Measurements from ENCODE around the gene VANGL1.

Gene VANGL1

DNA sequence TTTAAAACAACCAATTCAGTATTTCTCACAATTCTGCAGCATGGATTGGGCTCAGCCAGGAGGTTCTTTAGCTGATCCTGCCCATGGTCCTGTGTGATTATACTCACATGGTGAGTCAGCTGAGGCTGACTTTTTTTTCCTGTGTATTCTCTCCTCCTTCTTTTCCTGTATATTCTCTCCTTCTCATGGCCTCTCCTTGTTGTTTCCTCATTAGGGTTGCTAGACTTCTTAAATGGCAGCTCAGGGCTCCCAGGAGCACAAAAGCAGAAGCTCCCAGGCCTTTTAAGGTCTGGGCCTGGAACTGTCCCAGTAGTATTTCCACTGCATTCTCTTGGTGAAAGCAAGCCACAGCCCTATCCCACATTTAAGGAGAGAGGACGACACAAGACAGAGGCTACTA is 26.8 kb downstream of the VANGL1 start:
- no peak for DNase-seq (ENCODE audit: low read depth, low spot score)

DNA sequence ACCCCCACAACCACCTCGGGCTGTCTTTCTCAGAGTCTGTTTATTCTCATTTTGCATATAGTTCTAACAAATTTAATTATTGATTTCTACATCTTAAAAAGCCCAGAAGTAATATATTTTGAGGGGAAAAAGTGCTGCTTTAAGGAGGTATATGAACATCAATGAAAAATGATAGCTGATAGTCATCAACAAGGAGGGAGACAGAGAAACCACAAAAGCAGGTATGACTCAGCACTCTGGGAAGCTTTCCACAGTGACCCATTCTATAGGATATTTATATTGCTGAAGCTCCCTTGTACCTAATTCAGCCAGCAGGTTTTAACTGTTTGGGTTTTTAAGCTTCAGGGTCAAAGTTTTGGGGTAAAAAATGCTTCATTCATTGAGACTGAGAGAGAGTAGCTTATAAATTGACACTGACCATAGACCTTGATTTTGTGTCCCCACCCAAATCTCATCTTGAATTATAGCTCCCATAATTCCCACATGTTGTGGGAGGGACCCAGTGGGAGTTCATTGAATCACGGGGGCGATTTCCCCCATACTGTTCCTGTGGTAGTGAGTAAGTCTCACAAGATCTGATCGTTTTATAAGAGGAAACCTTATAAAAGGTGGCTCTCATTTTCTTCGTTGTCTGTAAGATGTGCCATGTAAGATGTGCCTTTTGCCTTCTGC is 27.4 kb downstream of the VANGL1 start:
- DNase-seq (ENCODE audit: low read depth, low spot score), result no peak

DNA sequence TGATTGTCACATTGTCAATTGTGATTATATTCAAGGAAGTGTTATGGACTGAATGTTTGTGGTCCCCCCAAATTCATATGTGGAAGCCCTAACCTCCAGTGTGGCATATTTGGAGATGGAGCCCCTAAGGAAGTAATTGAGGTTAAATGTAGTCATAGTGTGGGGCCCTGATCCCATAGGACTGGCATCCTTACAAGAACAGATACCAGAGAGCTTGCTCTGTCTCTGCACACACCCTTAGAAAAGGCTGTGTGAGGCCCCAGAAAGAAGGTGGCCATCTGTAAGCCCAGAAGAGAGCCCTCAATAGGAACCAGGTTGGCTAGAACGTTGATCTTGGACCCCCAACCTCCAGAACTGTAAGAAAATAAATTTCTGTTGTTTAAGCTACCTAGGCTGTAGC is 28.1 kb downstream of the VANGL1 start:
- no peak for DNase-seq (ENCODE audit: low read depth, low spot score)

GRCh38 chr1:115670476-115671175 is 28.9 kb downstream of the VANGL1 start:
- DNase-seq (ENCODE audit: low read depth, low spot score), result no peak

- DNase-seq (ENCODE audit: low read depth, low spot score), result no peak
Observed at GRCh38 chr1:115671176-115671934, 29.6 kb downstream of the VANGL1 start.

- no peak for DNase-seq (ENCODE audit: low read depth, low spot score)
Observed at GRCh38 chr1:115672224-115673009, 30.6 kb downstream of the VANGL1 start.

- no peak for DNase-seq (ENCODE audit: low read depth, low spot score)
Observed at GRCh38 chr1:115676498-115677181, 34.9 kb downstream of the VANGL1 start.

DNA sequence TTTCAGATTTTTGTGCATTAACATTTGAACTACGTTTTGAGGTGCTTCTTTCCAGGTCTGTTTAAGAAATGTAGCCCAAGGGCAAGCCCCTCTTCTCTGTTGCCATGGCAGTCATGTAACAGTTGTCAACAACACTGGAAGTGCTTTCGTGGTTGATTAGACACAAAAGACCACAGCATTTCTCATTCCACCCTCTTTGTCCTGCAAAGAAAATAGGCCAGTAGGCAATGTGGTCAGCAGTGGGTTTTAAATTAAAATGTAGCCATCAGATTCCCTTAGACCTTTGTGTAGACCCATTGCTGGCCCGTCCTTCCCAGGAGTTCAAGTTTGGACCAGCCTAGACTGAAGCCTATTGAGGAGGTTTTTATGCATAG is 35.4 kb downstream of the VANGL1 start:
- no peak for DNase-seq (ENCODE audit: low read depth, low spot score)

DNA sequence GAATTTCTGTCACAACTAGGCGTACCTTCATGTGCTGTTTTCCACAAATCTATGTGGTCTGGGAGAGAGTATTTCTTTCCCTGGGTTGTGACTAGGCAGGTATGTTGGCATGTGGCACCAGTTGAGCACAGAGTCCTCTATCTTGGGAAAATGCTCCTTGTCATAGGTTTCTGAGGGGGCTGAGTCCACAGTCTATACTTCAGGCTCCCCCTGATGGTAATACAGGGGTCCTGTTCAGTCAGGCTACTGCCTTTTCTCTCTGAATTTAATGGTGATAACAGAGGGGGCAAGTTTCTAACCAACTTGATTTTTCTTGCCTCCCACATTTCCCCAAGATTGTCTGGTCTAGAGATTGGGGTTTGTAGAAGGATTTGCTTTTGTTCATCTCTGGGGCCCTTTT is 35.8 kb downstream of the VANGL1 start:
- no peak for DNase-seq (ENCODE audit: low read depth, low spot score)

DNA sequence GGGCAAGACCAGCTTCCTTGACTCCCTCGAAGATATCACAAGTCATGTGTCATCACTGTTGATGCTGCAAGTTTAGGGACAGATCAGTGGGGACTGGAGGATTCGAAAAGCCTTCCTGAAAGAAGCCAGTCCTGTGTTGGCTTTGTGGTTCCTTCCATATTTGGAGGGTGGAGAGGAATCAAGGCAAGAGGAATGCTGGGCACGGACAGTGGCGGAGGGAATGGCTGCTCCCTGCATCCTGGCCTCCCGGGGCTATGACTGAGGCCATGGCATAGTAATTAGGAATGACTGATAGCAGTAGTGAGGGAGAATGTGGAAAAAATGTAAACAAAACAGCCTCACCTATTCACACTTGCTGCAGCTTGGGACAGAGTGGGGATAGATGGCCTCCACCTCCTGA is 36.4 kb downstream of the VANGL1 start:
- DNase-seq (ENCODE audit: low read depth, low spot score), result no peak

GRCh38 chr1:115679141-115679611 is 37.4 kb downstream of the VANGL1 start:
- no peak for DNase-seq (ENCODE audit: low read depth, low spot score)

- DNase-seq (ENCODE audit: low read depth, low spot score), result no peak
Observed at GRCh38 chr1:115680730-115681111, 39.0 kb downstream of the VANGL1 start.

DNA sequence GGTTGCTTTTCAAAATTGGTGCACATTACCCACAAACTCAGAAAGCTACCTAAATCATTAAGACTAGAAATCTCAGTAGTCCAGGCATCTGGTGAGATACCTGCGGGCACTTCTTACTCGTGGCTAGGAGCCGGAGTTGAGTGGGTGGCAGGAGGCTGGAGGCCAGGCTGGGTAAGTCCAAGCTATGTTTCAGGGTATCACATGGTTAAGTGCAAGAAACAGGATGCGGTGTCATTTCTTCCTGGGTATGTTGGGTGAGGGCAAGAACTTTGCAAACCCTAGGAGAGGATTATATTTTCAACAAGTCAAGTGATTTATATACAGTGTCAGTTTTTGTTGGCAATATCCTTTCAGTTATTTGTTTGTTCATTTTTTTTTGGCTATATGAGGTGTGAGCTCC is 41.0 kb downstream of the VANGL1 start:
- DNase-seq (ENCODE audit: low read depth, low spot score), result no peak

- DNase-seq (ENCODE audit: low read depth, low spot score), result no peak
Observed at GRCh38 chr1:115685029-115685705, 43.4 kb downstream of the VANGL1 start.

GRCh38 chr1:115687744-115688143 is 46.0 kb downstream of the VANGL1 start:
- no peak for DNase-seq (ENCODE audit: low read depth, low spot score)

DNA sequence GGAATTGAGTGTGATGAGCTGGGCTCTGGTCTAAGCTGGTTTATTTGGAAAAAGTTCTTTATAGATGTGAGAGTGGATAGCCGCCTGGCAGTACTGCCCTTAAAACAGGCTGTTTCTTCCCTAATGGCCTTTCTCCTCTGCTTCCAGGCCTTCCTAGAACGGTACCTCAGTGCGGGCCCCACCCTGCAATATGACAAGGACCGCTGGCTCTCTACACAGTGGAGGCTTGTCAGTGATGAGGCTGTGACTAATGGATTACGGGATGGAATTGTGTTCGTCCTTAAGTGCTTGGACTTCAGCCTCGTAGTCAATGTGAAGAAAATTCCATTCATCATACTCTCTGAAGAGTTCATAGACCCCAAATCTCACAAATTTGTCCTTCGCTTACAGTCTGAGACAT is 49.2 kb downstream of the VANGL1 start:
- no peak for DNase-seq (ENCODE audit: low read depth, low spot score)

- no peak for DNase-seq (ENCODE audit: low read depth, low spot score)
Observed at GRCh38 chr1:115692224-115692623, 50.5 kb downstream of the VANGL1 start.

DNA sequence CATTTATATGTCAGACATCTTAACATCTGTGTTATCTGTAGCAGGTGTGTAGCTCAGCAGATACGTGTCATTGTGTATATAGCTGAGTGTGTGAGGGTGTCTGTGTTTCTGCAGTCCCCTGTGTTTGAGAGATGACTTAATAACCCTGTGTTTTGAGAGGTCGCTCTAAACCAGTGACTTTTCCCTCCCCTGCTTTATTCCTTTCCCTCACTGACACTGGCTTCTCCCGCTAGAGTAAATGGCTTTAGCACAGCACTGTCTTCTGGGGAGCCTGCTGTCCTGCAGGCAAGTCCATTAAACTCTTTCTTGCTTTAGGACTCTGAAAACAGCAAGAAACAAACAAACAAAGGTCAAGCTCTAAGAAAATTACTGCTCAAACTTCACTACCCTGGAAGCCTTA is 53.0 kb downstream of the VANGL1 start:
- DNase-seq (ENCODE audit: low read depth, low spot score), result no peak

- no peak for DNase-seq (ENCODE audit: low read depth, low spot score)
Observed at GRCh38 chr1:115697619-115698018, 55.8 kb downstream of the VANGL1 start.

DNA sequence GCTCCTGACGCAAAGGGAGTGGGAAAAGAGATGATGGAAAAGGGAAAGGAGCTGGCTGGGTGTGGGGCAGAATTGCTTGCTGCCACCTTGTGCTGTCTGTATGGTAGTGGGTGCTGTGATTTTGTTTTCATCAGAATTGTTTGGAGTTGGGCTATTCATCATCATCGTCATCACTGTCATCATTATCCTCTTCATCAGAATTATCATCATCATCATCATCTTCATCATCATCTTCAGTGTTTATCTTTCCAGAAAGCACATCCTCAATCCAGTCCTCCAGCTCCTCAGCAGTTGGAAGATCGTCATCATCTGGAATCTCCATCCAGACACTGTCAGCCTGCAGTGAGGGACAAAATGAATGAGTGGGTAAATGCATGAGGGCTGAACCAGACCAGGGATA is 59.3 kb downstream of the VANGL1 start:
- no peak for DNase-seq (ENCODE audit: low read depth, low spot score)

DNA sequence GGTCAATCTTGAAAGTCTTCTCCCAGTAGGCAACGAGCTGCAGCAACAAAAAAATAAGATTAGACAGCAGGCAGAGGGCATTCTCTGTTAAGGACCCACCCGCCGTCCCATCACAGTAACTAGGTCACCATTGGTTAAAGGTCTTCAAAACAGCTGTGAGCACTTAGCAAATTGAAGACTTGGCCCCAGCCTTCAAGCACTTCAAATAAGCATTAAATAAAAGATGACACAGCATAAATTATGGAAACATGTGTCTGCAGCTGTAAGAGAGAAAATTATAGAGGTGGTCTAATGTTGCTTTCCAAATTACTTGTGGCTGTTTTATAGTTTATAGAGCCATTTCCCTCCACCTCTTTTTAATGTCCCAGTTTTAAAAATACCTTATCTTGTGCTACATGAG is 61.2 kb downstream of the VANGL1 start:
- no peak for DNase-seq (ENCODE audit: low read depth, low spot score)

Measured in iPS DF 19.7 (cell line).